Testis (tissue), 2 donors: Measurements from ENCODE around the gene INTS6.

Source experiments
- POLR2A ChIP-seq: fragments of 450-650 bp; IDR thresholded peaks from one replicate; pipeline ENCODE4 v1.6.1; 2017; ENCODE audit warnings: antibody characterized with exemption, mild to moderate bottlenecking, moderate library complexity
- TF ChIP-seq, protein P1 (sequence below), 3 experiments: fragments of 450-650 bp in 2 of 3; fragments of 200-600 bp in 1 of 3; sonication (generic) in 1 of 3; IDR thresholded peaks; one replicate each; pipeline ENCODE4 v1.5.1; 2016 to 2019; ENCODE audit warnings: antibody characterized with exemption in 3 of 3, mild to moderate bottlenecking in 2 of 3, moderate library complexity in 1 of 3

DNA sequence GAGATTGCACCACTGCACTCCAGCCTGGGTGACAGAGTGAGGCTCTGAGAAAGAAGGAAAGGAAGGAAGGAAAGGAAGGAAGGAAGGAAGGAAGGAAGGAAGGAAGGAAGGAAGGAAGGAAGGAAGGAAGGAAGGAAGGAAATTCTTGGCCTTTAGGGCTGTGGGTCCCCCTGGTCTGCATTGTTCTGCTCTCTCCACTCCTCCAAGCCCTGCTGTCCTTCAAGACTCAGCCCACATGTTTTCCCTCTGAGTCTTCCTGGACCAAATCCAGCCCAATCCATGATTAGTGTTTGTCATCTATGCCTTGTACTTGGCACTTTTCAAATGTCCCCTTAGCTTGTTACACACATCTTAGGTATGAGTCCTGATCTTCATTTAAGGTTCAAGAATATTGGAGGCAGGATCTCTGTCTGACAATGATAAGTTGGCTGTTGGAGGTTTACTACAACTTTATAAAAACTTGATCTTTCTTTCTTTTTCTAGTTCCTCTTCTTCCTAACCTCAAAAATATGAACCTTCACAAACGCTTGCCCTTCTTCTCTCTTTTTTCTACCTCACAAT, 48.8 kb upstream of the INTS6 start:
- TF ChIP-seq, protein P1, sequence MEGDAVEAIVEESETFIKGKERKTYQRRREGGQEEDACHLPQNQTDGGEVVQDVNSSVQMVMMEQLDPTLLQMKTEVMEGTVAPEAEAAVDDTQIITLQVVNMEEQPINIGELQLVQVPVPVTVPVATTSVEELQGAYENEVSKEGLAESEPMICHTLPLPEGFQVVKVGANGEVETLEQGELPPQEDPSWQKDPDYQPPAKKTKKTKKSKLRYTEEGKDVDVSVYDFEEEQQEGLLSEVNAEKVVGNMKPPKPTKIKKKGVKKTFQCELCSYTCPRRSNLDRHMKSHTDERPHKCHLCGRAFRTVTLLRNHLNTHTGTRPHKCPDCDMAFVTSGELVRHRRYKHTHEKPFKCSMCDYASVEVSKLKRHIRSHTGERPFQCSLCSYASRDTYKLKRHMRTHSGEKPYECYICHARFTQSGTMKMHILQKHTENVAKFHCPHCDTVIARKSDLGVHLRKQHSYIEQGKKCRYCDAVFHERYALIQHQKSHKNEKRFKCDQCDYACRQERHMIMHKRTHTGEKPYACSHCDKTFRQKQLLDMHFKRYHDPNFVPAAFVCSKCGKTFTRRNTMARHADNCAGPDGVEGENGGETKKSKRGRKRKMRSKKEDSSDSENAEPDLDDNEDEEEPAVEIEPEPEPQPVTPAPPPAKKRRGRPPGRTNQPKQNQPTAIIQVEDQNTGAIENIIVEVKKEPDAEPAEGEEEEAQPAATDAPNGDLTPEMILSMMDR (IDR thresholded peaks at IDR 0.05): no peak
- no peak for TF ChIP-seq POLR2A
